Measurements from ENCODE around the gene CNOT3. TPM values are rescaled to one million over a fixed set of nuclear protein-coding genes. Genes with fewer than 3 reads are reported as not detected.

The CNOT3 gene
- total RNA-seq, 1 experiment from 2014 or later = 77.7 TPM

DNA sequence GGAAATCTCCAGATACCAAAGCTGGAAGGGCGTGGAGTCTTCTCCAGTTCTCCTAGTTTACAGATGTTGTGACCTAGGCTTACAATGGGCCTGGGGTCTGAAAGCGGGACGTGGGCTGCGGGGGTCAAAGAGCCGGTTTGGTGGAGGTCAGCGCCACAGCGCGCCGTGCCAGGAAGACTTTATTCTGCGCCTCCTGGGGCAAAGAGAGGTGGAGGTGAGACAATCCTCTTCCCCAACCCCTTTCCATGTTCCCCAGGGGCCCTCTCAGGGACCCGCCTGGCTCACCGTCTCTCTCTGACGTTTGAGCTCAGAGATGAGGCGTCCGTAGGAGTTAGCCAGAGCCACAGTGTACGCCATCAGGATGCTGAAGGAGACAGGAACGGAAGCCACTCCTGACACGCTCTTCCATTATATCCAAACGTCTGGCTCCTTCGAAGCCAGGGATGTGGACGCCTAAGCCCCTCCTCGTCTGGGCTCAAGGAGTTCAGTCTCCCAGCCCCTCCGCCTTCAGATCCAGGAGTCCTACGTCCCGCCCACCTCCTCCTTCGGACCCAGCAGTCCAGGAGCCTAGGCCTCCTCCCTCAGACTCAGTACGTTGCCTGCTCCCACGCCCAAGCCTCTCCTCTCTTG, 22.7 kb downstream of the CNOT3 start:
- Histone ChIP-seq H3K9me3 (no peaks in the 10 kb centered on the region), H3K27me3 (replicated peaks; ENCODE audit: control insufficient read depth, insufficient read depth, low read length) (no peaks in the 10 kb centered on the region), H3K4me1 (peaks cover 24% of the 10 kb centered on the region), H3K36me3 (ENCODE audit: control insufficient read depth, insufficient read depth, low read length) (0 out of 2 replicates have a peak, but pooled peaks cover 2% of the 10 kb centered on the region), H3K4me3 (ENCODE audit: low read depth, low read length) (peak overlapping the region; percentile 53)
- Mint-ChIP-seq H3K27ac (ENCODE audit: unreplicated experiment) (peak overlapping the region; percentile 87), H3K27me3 (ENCODE audit: insufficient read depth, unreplicated experiment) (no peaks in the 10 kb centered on the region), H3K4me1 (ENCODE audit: low read depth, unreplicated experiment) (peaks cover 42% of the 10 kb centered on the region), H3K9me3 (ENCODE audit: unreplicated experiment) (peaks cover 4% of the 10 kb centered on the region), H3K36me3 (ENCODE audit: insufficient read depth, unreplicated experiment) (peaks cover 75% of the 10 kb centered on the region), H3K4me3 (ENCODE audit: unreplicated experiment) (peak overlapping the region; percentile 79)
- CTCF ChIA-PET = interaction anchor here (1.1 to 2.3 kb wide), 5 partner anchors 8 to 29 kb away, joined by 3 to 14 read pairs (median 7); partner anchors contain the start of genes CNOT3, MBOAT7 and TMC4
- TF ChIP-seq, protein P1, sequence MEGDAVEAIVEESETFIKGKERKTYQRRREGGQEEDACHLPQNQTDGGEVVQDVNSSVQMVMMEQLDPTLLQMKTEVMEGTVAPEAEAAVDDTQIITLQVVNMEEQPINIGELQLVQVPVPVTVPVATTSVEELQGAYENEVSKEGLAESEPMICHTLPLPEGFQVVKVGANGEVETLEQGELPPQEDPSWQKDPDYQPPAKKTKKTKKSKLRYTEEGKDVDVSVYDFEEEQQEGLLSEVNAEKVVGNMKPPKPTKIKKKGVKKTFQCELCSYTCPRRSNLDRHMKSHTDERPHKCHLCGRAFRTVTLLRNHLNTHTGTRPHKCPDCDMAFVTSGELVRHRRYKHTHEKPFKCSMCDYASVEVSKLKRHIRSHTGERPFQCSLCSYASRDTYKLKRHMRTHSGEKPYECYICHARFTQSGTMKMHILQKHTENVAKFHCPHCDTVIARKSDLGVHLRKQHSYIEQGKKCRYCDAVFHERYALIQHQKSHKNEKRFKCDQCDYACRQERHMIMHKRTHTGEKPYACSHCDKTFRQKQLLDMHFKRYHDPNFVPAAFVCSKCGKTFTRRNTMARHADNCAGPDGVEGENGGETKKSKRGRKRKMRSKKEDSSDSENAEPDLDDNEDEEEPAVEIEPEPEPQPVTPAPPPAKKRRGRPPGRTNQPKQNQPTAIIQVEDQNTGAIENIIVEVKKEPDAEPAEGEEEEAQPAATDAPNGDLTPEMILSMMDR (IDR thresholded peaks at IDR 0.05; ENCODE audit: insufficient read depth in 1 of 2, low read depth in 1 of 2, low read length in 1 of 2, severe bottlenecking in 1 of 2, unreplicated experiment in 1 of 2) = no peak
- POLR2A ChIA-PET = interaction anchor here (1.5 to 3.4 kb wide), 4 partner anchors 23 to 289 kb away, joined by 3 to 30 read pairs (median 14); partner anchors contain the start of genes CNOT3, LENG8, MBOAT7 and TSEN34
- no peak for DNase-seq
- TSS peak; percentile 79 for BruUV-seq (replicated peaks)
- intact Hi-C loops (cut with micrococcal nuclease; ENCODE audit: unreplicated experiment) = no loop called here

DNA sequence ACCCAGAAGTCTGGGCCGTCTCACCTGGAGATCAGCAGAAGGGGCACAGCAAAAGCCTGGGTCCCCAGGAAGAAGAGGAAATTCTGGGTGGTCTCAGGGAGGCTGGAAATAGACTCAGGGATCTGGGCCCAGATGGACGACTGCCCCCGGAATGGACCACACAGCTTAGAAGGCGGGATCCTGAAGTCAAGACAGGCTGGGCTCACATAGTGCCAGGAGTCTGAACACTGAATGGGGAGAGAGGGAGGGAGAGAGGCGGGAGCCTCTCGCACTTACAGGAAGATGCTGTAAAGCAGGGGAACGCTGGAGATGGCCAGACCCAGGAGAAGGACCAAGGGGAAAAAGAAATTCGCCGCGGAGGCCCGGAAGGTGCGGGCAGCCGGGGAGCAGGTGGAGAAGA, 23.3 kb downstream of the CNOT3 start:
- intact Hi-C loops (cut with micrococcal nuclease; ENCODE audit: unreplicated experiment) = no loop called here

DNA sequence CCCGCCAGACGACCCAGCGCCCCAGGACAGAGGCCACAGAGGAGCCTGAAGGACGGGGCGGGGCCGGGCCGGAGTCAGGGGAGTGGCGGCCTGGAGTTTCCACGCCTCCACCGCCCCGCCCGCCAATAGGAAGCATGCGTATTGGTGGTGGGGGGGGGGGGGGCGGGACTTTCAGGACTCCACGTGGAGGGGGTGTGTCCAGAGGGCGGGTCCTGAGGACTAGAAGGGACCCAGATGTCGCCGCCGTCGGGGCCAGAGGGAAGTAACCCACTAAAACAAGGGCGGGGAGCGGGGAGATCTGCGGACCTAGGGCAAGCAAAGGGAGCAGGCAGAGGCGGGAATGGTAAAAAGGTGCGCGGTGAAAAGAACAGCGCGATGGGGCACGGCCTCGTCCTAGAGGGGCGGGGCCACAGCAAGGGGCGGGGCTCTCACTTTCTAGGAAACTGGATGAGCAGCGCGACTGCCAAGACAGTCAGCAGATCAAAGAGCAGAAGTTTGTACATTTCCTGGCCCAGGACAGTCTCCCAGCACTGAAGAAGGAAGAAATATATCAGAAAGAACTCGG, 24.8 kb downstream of the CNOT3 start:
- H3K36me3 Mint-ChIP-seq (ENCODE audit: insufficient read depth, unreplicated experiment) = peaks cover 63% of the 10 kb centered on the region
- CTCF ChIA-PET = interaction anchor here (0.6 to 1.8 kb wide), 3 partner anchors 25 to 33 kb away, joined by 3 to 7 read pairs (median 4); partner anchors contain the start of gene MBOAT7
- H3K27ac Mint-ChIP-seq (ENCODE audit: unreplicated experiment) = peak overlapping the region; percentile 87
- BruUV-seq (replicated peaks) = no TSS peak
- peak overlapping the region; percentile 79 for H3K4me3 Mint-ChIP-seq (ENCODE audit: unreplicated experiment)
- H3K9me3 Mint-ChIP-seq (ENCODE audit: unreplicated experiment) = peaks cover 12% of the 10 kb centered on the region
- Histone ChIP-seq H3K4me1 (peaks cover 20% of the 10 kb centered on the region), H3K27me3 (replicated peaks; ENCODE audit: control insufficient read depth, insufficient read depth, low read length) (no peaks in the 10 kb centered on the region), H3K9me3 (no peaks in the 10 kb centered on the region), H3K36me3 (ENCODE audit: control insufficient read depth, insufficient read depth, low read length) (no peaks in the 10 kb centered on the region), H3K4me3 (ENCODE audit: low read depth, low read length) (peak overlapping the region; percentile 37)
- peak; percentile 92 to 94 for DNase-seq
- TF ChIP-seq, protein P1 (IDR thresholded peaks at IDR 0.05; ENCODE audit: insufficient read depth in 1 of 2, low read depth in 1 of 2, low read length in 1 of 2, severe bottlenecking in 1 of 2, unreplicated experiment in 1 of 2) = no peak
- POLR2A ChIA-PET = no interaction called here
- H3K4me1 Mint-ChIP-seq (ENCODE audit: low read depth, unreplicated experiment) = peaks cover 40% of the 10 kb centered on the region
- no peaks in the 10 kb centered on the region for H3K27me3 Mint-ChIP-seq (ENCODE audit: insufficient read depth, unreplicated experiment)
- intact Hi-C loops (cut with micrococcal nuclease; ENCODE audit: unreplicated experiment) = loop anchor here (1.0 kb wide), 1 partner anchor 11 kb away; the partner anchor contains the start of gene TMC4

More for the DNA sequence above, 23.3 kb downstream of the CNOT3 start:
- Mint-ChIP-seq H3K4me1 (ENCODE audit: low read depth, unreplicated experiment) (peaks cover 47% of the 10 kb centered on the region), H3K27ac (ENCODE audit: unreplicated experiment) (peak overlapping the region; percentile 87), H3K9me3 (ENCODE audit: unreplicated experiment) (peaks cover 10% of the 10 kb centered on the region), H3K4me3 (ENCODE audit: unreplicated experiment) (peak overlapping the region; percentile 79), H3K27me3 (ENCODE audit: insufficient read depth, unreplicated experiment) (no peaks in the 10 kb centered on the region), H3K36me3 (ENCODE audit: insufficient read depth, unreplicated experiment) (peaks cover 74% of the 10 kb centered on the region)
- H3K4me3 ChIP-seq (ENCODE audit: low read depth, low read length) = peak overlapping the region; percentile 53
- no peaks in the 10 kb centered on the region for H3K9me3 ChIP-seq
- TF ChIP-seq, protein P1 (IDR thresholded peaks at IDR 0.05; ENCODE audit: insufficient read depth in 1 of 2, low read depth in 1 of 2, low read length in 1 of 2, severe bottlenecking in 1 of 2, unreplicated experiment in 1 of 2) = no peak
- no peak for DNase-seq
- H3K27me3 ChIP-seq (replicated peaks; ENCODE audit: control insufficient read depth, insufficient read depth, low read length) = no peaks in the 10 kb centered on the region
- peaks cover 24% of the 10 kb centered on the region for H3K4me1 ChIP-seq
- ChIA-PET POLR2A (interaction anchor here (2.9 to 3.4 kb wide), 2 partner anchors 24 to 29 kb away, joined by 23 to 30 read pairs; partner anchors contain the start of genes CNOT3, MBOAT7 and TSEN34), CTCF (interaction anchor here (0.7 to 1.3 kb wide), 2 partner anchors 12 to 24 kb away, joined by 3 read pairs; no protein-coding TSS in a partner anchor)
- no TSS peak for BruUV-seq (replicated peaks)
- H3K36me3 ChIP-seq (ENCODE audit: control insufficient read depth, insufficient read depth, low read length) = 0 out of 2 replicates have a peak, but pooled peaks cover 2% of the 10 kb centered on the region

Measured in Caco-2 (cell line).